Measurements from ENCODE around the gene TPSAB1.
"Not testable (repeated sequence)": the region's sequence is repeated elsewhere in the genome, so short reads cannot be mapped to it uniquely, and the experiment has no call there.

Gene TPSAB1

GRCh38 chr16:1244881-1245280 lies 4.4 kb downstream of the TPSAB1 start:
- in situ Hi-C loops (cut with HindIII; ENCODE audit: low sequenced_read_pairs) = no loop called here

GRCh38 chr16:1245452-1246020 lies 5.0 kb downstream of the TPSAB1 start:
- in situ Hi-C loops (cut with HindIII; ENCODE audit: low sequenced_read_pairs) = no loop called here

GRCh38 chr16:1247903-1248537 lies 7.5 kb downstream of the TPSAB1 start:
- in situ Hi-C loops (cut with HindIII; ENCODE audit: low sequenced_read_pairs) = not testable (repeated sequence)

GRCh38 chr16:1249031-1249755 lies 8.7 kb downstream of the TPSAB1 start:
- in situ Hi-C loops (cut with HindIII; ENCODE audit: low sequenced_read_pairs) = not testable (repeated sequence)

GRCh38 chr16:1253701-1254364 lies 13.3 kb downstream of the TPSAB1 start:
- in situ Hi-C loops (cut with HindIII; ENCODE audit: low sequenced_read_pairs) = not testable (repeated sequence)

GRCh38 chr16:1254821-1255220 lies 14.3 kb downstream of the TPSAB1 start:
- in situ Hi-C loops (cut with HindIII; ENCODE audit: low sequenced_read_pairs) = not testable (repeated sequence)

GRCh38 chr16:1255276-1256122 lies 15.0 kb downstream of the TPSAB1 start, which contains the start of gene TPSD1:
Gene TPSD1 (plus strand): TSS chr16:1256069. CDS start chr16:1256281, 212 bp downstream.
- in situ Hi-C loops (cut with HindIII; ENCODE audit: low sequenced_read_pairs) = not testable (repeated sequence)

- in situ Hi-C loops (cut with HindIII; ENCODE audit: low sequenced_read_pairs) = not testable (repeated sequence)
These were observed 15.9 kb downstream of the TPSAB1 start for GRCh38 chr16:1256296-1256873.

- in situ Hi-C loops (cut with HindIII; ENCODE audit: low sequenced_read_pairs) = no loop called here
These were observed 16.4 kb downstream of the TPSAB1 start for GRCh38 chr16:1256874-1257322.

GRCh38 chr16:1257561-1258224 lies 17.2 kb downstream of the TPSAB1 start:
- in situ Hi-C loops (cut with HindIII; ENCODE audit: low sequenced_read_pairs) = no loop called here

- in situ Hi-C loops (cut with HindIII; ENCODE audit: low sequenced_read_pairs) = no loop called here
These were observed 17.7 kb downstream of the TPSAB1 start for GRCh38 chr16:1258225-1258600.

- in situ Hi-C loops (cut with HindIII; ENCODE audit: low sequenced_read_pairs) = no loop called here
These were observed 18.6 kb downstream of the TPSAB1 start for GRCh38 chr16:1258906-1259759.

GRCh38 chr16:1259760-1260068 lies 19.2 kb downstream of the TPSAB1 start:
- in situ Hi-C loops (cut with HindIII; ENCODE audit: low sequenced_read_pairs) = no loop called here

- in situ Hi-C loops (cut with HindIII; ENCODE audit: low sequenced_read_pairs) = no loop called here
These were observed 19.7 kb downstream of the TPSAB1 start for GRCh38 chr16:1260101-1260680.

- in situ Hi-C loops (cut with HindIII; ENCODE audit: low sequenced_read_pairs) = no loop called here
These were observed 20.8 kb downstream of the TPSAB1 start for GRCh38 chr16:1261131-1261892.

GRCh38 chr16:1262210-1262845 lies 21.8 kb downstream of the TPSAB1 start:
- in situ Hi-C loops (cut with HindIII; ENCODE audit: low sequenced_read_pairs) = no loop called here

- in situ Hi-C loops (cut with HindIII; ENCODE audit: low sequenced_read_pairs) = no loop called here
These were observed 22.3 kb downstream of the TPSAB1 start for GRCh38 chr16:1262846-1263221.

All from endothelial cell of hepatic sinusoid (primary cell).